Measurements from ENCODE around the gene SLC2A1. TPM values are rescaled to one million over a fixed set of nuclear protein-coding genes. Genes with fewer than 3 reads are reported as not detected.

The SLC2A1 gene
- total RNA-seq, 6 donors from 2014 or later, result 6.3 to 24.3 (median 10.5) TPM

DNA sequence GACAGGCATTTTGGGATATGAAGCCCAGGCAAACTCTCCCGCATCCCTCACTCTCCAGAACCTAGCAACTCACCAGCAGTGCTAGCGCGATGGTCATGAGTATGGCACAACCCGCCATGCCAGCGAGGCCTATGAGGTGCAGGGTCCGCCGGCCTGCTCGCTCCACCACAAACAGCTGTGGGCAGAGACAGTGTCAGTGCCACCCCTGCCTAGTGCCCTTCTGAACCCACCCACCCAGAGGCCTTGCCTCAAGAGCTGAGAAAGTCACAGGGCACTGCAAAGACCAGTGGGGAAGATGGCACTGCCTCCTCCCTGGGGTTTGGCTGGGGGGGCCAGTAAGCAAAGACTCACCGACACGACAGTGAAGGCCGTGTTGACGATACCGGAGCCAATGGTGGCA lies 29.8 kb downstream of the SLC2A1 start:
- no peaks in the 10 kb centered on the region for H3K9me3 ChIP-seq
- peaks cover 23 to 43% (median 41%) of the 10 kb centered on the region in 4 donors for H3K4me1 ChIP-seq
- no peak overlapping the region for H3K4me3 ChIP-seq
- H3K27ac ChIP-seq, result no peak overlapping the region
- no peaks in the 10 kb centered on the region for H3K27me3 ChIP-seq
- peaks cover 0 to 32% (median 8%) of the 10 kb centered on the region in 4 donors for H3K36me3 ChIP-seq
- DNase-seq, result no peak
- TF ChIP-seq POLR2AphosphoS5 (IDR thresholded peaks at IDR 0.05) (no peak), CTCF (IDR thresholded peaks at IDR 0.05) (no peak), POLR2A (IDR thresholded peaks at IDR 0.05) (no peak), EP300 (IDR thresholded peaks at IDR 0.05) (no peak)
- WGBS, 2 donors, result 93 to 98% methylated on average over 8 to 13 of the region's 13 CpGs
- ATAC-seq (ENCODE audit: low FRiP score in 2 of 2), result no peak

DNA sequence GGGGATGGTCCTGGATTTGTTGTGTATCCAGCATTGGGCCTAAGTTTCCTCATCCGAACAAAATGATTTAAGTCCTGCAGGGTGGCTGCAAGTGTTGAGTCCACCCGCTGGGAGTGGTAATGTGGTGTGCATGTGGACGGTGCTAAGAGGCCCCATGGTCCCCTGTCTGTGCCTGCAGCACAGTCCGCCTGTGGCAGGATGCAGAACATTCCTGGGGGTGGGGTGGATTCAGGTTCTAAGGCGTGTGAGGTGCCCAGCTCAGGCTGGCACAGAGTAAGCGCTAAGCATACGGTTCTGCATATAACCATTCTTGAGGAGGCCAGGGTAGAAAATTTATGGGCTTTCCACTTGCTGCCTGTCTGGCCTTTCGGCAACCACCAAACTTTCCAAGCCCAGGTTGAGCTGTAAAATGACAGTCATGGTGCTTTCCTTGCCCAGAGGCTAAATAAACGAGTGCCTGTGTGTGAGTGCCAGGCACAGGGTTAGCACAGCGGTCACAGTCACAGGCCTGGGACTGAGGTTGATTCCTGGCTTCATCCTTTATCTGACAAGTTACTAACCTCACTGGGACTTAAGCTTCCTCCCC lies 30.7 kb downstream of the SLC2A1 start:
- H3K4me1 ChIP-seq, result peaks cover 23 to 43% (median 40%) of the 10 kb centered on the region in 4 donors
- TF ChIP-seq CTCF (IDR thresholded peaks at IDR 0.05) (no peak), POLR2A (IDR thresholded peaks at IDR 0.05) (no peak), EP300 (IDR thresholded peaks at IDR 0.05) (no peak), POLR2AphosphoS5 (IDR thresholded peaks at IDR 0.05) (no peak)
- H3K4me3 ChIP-seq, result no peak overlapping the region
- no peaks in the 10 kb centered on the region for H3K27me3 ChIP-seq
- H3K36me3 ChIP-seq, result peaks cover 0 to 32% (median 8%) of the 10 kb centered on the region in 4 donors
- no peaks in the 10 kb centered on the region for H3K9me3 ChIP-seq
- DNase-seq (no peak), ATAC-seq (ENCODE audit: low FRiP score in 2 of 2) (no peak)
- 79 to 94% methylated on average over 5 to 10 of the region's 10 CpGs for WGBS, 2 donors
- H3K27ac ChIP-seq, result no peak overlapping the region

DNA sequence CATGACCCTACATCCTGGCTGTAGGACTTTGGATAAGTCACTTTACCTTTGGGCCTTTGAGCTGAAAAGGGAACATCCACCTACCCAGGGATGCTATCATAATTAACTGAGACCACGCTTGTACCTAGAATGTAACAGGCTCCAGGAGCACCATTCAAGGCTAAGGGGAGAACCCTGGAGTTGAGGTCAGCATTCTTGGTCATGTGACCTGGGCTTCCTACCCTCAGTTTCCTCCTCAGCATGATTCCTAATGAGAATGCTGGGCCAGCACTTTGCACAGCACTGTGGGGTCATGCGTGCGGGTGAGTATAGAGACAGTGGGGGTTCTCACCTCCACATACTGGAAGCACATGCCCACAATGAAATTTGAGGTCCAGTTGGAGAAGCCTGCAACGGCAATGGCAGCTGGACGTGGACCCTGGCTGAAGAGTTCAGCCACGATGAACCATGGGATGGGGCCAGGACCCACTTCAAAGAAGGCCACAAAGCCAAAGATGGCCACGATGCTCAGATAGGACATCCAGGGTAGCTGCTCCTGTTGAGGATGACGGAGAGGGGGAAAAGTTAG lies 31.3 kb downstream of the SLC2A1 start:
- 92 to 94% methylated on average over 7 to 8 of the region's 8 CpGs for WGBS, 2 donors
- TF ChIP-seq CTCF (IDR thresholded peaks at IDR 0.05) (no peak), EP300 (IDR thresholded peaks at IDR 0.05) (no peak), POLR2AphosphoS5 (IDR thresholded peaks at IDR 0.05) (no peak), POLR2A (IDR thresholded peaks at IDR 0.05) (no peak)
- DNase-seq (no peak), ATAC-seq (ENCODE audit: low FRiP score in 2 of 2) (no peak)
- Histone ChIP-seq H3K36me3 (peaks cover 0 to 32% (median 8%) of the 10 kb centered on the region in 4 donors), H3K27me3 (no peaks in the 10 kb centered on the region), H3K4me1 (peaks cover 18 to 39% (median 34%) of the 10 kb centered on the region in 4 donors), H3K4me3 (no peak overlapping the region), H3K9me3 (no peaks in the 10 kb centered on the region), H3K27ac (no peak overlapping the region)

GRCh38 chr1:42926879-42927242 lies 31.8 kb downstream of the SLC2A1 start:
- H3K27me3 ChIP-seq, result no peaks in the 10 kb centered on the region
- WGBS, 2 donors, result 89 to 93% methylated on average over 9 to 11 of the region's 11 CpGs
- peaks cover 13 to 34% (median 29%) of the 10 kb centered on the region in 4 donors for H3K4me1 ChIP-seq
- TF ChIP-seq POLR2AphosphoS5 (IDR thresholded peaks at IDR 0.05), result no peak
- no peak for TF ChIP-seq CTCF (IDR thresholded peaks at IDR 0.05)
- no peak for TF ChIP-seq EP300 (IDR thresholded peaks at IDR 0.05)
- TF ChIP-seq POLR2A (IDR thresholded peaks at IDR 0.05), result no peak
- H3K36me3 ChIP-seq, result peaks cover 0 to 32% (median 8%) of the 10 kb centered on the region in 4 donors
- H3K9me3 ChIP-seq, result no peaks in the 10 kb centered on the region
- H3K27ac ChIP-seq, result no peak overlapping the region
- no peak overlapping the region for H3K4me3 ChIP-seq
- no peak for DNase-seq
- ATAC-seq (ENCODE audit: low FRiP score in 2 of 2), result no peak
